ENCODE data around the gene TRAPPC10.

GRCh38 chr21:44018813-44019567 lies 6.9 kb downstream of the TRAPPC10 start:
- TF ChIP-seq CTCF (IDR thresholded peaks at IDR 0.05) (no peak), EZH2 (IDR thresholded peaks at IDR 0.05; ENCODE audit: borderline replicate concordance, insufficient read depth, low read depth, low read length, poor library complexity, severe bottlenecking) (no peak)
